ENCODE measurements around the gene BMI1. TPM values are rescaled to one million over a fixed set of nuclear protein-coding genes. Genes with fewer than 3 reads are reported as not detected.

Gene BMI1
- total and polyA plus RNA-seq, 2 experiments from 2014 or later = 25.5 to 59.8 TPM

GRCh38 chr10:22372298-22372697, 51.4 kb downstream of the BMI1 start:
- DNase-seq (ENCODE audit: low spot score) = no peak
- no peaks in the 10 kb centered on the region for H4K20me1 ChIP-seq (ENCODE audit: insufficient read depth, poor library complexity, severe bottlenecking)

GRCh38 chr10:22372917-22373316, 52.0 kb downstream of the BMI1 start:
- no peak overlapping the region for H3K4me2 ChIP-seq
- 61% methylated on average over 9 of the region's 9 CpGs for WGBS (ENCODE audit: low lambda C conversion rate, missing lambda C conversion rate)
- DNase-seq (ENCODE audit: low spot score) = peak; percentile 20
- H3K9me2 ChIP-seq (replicated peaks; ENCODE audit: insufficient read depth) = no peaks in the 10 kb centered on the region
- H3K4me3 ChIP-seq = no peak overlapping the region
- H3K79me2 ChIP-seq = no peaks in the 10 kb centered on the region
- H2AFZ ChIP-seq = no peak overlapping the region
- TF ChIP-seq EZH2 (IDR thresholded peaks at IDR 0.05; ENCODE audit: borderline replicate concordance) = no peak
- no peak for TF ChIP-seq CTCF (IDR thresholded peaks at IDR 0.05; ENCODE audit: poor library complexity)
- TF ChIP-seq EZH2phosphoT487 (IDR thresholded peaks at IDR 0.05; ENCODE audit: low read depth, severe bottlenecking, unreplicated experiment) = no peak
- H3K27me3 ChIP-seq = no peaks in the 10 kb centered on the region
- no peaks in the 10 kb centered on the region for H4K20me1 ChIP-seq (ENCODE audit: insufficient read depth, poor library complexity, severe bottlenecking)
- no peak overlapping the region for H3K27ac ChIP-seq
- no peaks in the 10 kb centered on the region for H3K36me3 ChIP-seq (replicated peaks; ENCODE audit: insufficient read depth, low read depth)
- no peaks in the 10 kb centered on the region for H3K4me1 ChIP-seq (ENCODE audit: insufficient read depth)
- H3K9me3 ChIP-seq (ENCODE audit: low read depth) = no peaks in the 10 kb centered on the region

More at GRCh38 chr10:22372298-22372697, 51.4 kb downstream of the BMI1 start:
- Histone ChIP-seq H3K79me2 (no peaks in the 10 kb centered on the region), H2AFZ (no peak overlapping the region), H3K9me3 (ENCODE audit: low read depth) (no peaks in the 10 kb centered on the region), H3K27me3 (no peaks in the 10 kb centered on the region), H3K36me3 (replicated peaks; ENCODE audit: insufficient read depth, low read depth) (no peaks in the 10 kb centered on the region), H3K27ac (no peak overlapping the region), H3K4me2 (no peak overlapping the region), H3K4me1 (ENCODE audit: insufficient read depth) (no peaks in the 10 kb centered on the region), H3K4me3 (no peak overlapping the region), H3K9me2 (replicated peaks; ENCODE audit: insufficient read depth) (no peaks in the 10 kb centered on the region)
- 89% methylated on average over 6 of the region's 6 CpGs for WGBS (ENCODE audit: low lambda C conversion rate, missing lambda C conversion rate)
- no peak for TF ChIP-seq EZH2phosphoT487 (IDR thresholded peaks at IDR 0.05; ENCODE audit: low read depth, severe bottlenecking, unreplicated experiment)
- no peak for TF ChIP-seq EZH2 (IDR thresholded peaks at IDR 0.05; ENCODE audit: borderline replicate concordance)
- TF ChIP-seq CTCF (IDR thresholded peaks at IDR 0.05; ENCODE audit: poor library complexity) = no peak

- DNase-seq (ENCODE audit: low spot score) = no peak
- Histone ChIP-seq H3K79me2 (no peaks in the 10 kb centered on the region), H2AFZ (no peak overlapping the region), H3K4me1 (ENCODE audit: insufficient read depth) (no peaks in the 10 kb centered on the region), H3K9me3 (ENCODE audit: low read depth) (no peaks in the 10 kb centered on the region), H3K9me2 (replicated peaks; ENCODE audit: insufficient read depth) (no peaks in the 10 kb centered on the region), H3K27me3 (no peaks in the 10 kb centered on the region), H3K27ac (no peak overlapping the region), H3K36me3 (replicated peaks; ENCODE audit: insufficient read depth, low read depth) (no peaks in the 10 kb centered on the region), H4K20me1 (ENCODE audit: insufficient read depth, poor library complexity, severe bottlenecking) (no peaks in the 10 kb centered on the region), H3K4me2 (no peak overlapping the region), H3K4me3 (no peak overlapping the region)
- TF ChIP-seq CTCF (IDR thresholded peaks at IDR 0.05; ENCODE audit: poor library complexity) (no peak), EZH2 (IDR thresholded peaks at IDR 0.05; ENCODE audit: borderline replicate concordance) (no peak), EZH2phosphoT487 (IDR thresholded peaks at IDR 0.05; ENCODE audit: low read depth, severe bottlenecking, unreplicated experiment) (no peak)
- 93% methylated on average over 3 of the region's 3 CpGs for WGBS (ENCODE audit: low lambda C conversion rate, missing lambda C conversion rate)
Observed at GRCh38 chr10:22374489-22375126, 53.7 kb downstream of the BMI1 start.
